Measurements from ENCODE around the gene MAGI1. TPM values are rescaled to one million over a fixed set of nuclear protein-coding genes. Genes with fewer than 3 reads are reported as not detected.

Gene MAGI1
- total RNA-seq, 1 experiment from 2014 or later = 0.88 TPM

DNA sequence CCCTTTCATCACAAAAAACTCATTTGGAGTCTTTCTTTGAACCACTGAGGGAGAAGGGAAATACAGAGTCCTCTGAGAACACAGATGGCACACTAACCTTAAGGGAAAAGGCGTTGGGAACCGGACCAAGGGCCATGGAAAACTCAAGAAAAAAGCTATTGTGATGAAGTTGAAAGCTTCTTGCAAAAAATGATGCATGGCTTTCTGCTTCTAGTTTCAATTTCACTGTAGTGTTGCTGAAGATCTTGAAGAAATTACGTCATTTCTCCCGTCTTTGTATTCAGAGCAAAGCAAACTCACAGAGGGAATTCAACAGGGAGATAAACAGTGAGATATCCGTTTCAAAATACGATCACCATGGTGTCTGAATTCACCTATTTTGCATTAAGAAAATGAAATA is 708.6 kb downstream of the MAGI1 start:
- in situ Hi-C loops (cut with HindIII; ENCODE audit: low pct_unique_long_range_greater_than_20kb, low sequenced_read_pairs) = no loop called here
- DNase-seq (ENCODE audit: low read depth) = no peak

DNA sequence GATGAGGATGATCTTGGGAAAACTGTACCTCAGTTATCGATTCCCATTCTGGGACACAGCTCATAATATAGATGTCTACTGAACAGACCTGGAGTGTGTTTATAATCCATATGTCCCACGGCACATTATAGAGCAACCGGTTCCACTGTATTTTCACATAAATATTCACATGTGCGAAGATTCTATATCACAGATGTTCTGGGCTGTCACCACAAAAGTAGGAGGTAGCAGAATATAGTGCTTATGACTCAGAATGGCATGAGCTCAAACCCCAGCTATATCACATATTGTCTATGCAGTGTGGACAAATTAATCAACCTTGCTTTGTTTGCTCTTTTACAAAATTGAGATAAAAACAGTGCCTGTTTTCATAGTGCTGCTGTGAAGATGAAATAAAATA is 710.6 kb downstream of the MAGI1 start:
- DNase-seq (ENCODE audit: low read depth) = no peak
- in situ Hi-C loops (cut with HindIII; ENCODE audit: low pct_unique_long_range_greater_than_20kb, low sequenced_read_pairs) = no loop called here

DNA sequence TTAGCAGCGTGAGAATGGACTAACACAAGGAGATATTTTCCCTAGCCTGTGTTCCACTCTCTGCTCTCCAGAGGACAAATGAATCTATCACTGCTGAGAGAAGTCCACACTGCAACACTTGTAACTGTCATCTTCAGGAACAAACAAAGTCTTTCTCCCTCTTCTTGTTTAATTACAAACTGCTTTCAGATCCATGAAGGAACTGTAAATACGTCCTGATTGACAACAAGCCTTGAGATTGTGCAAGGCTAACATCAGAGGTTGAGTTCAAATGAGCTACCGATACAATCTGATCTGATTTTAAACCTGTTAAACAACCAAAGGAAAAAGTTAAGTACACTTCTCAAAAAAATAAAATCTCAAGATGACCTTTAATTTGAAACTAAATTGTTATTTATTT is 712.1 kb downstream of the MAGI1 start:
- in situ Hi-C loops (cut with HindIII; ENCODE audit: low pct_unique_long_range_greater_than_20kb, low sequenced_read_pairs) = no loop called here
- DNase-seq (ENCODE audit: low read depth) = no peak

DNA sequence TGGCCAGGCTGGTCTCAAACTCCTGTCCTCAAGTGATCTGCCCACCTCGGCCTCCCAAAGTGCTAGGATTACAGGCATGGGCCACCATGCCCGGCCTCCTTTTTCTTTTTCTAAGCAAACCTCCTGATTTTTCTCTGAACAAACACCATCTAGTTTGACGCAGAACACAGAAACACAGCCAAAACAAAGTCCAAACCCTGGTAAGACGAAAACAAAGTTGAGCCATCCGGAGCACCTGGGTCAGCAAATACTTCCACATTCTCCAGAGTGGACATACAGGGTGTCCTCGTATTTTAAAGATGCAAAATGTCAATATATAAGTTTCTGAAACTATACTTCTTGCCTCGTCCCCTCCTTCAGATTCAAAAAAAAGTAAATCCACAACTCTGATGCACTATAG is 715.8 kb downstream of the MAGI1 start:
- DNase-seq (ENCODE audit: low read depth) = no peak
- in situ Hi-C loops (cut with HindIII; ENCODE audit: low pct_unique_long_range_greater_than_20kb, low sequenced_read_pairs) = no loop called here

DNA sequence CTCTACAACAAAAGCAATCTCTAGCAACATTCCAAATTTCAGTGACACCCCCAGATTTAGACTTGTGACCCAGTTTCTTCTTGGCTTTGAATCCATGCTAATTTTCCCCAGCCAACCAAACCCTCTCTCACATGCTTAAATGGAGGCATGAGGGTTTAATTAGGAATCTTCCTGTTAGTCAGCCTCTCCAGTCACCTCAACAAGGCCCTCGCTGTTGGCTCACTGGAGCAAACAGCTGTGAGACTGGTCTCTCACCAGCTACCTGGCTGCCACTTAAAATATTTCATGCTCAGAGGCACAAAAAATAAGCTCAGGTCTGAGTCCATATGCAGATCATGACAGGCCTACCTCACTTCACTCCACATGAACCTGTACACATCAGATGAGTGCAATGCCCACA is 720.5 kb downstream of the MAGI1 start:
- in situ Hi-C loops (cut with HindIII; ENCODE audit: low pct_unique_long_range_greater_than_20kb, low sequenced_read_pairs) = no loop called here
- DNase-seq (ENCODE audit: low read depth) = no peak

DNA sequence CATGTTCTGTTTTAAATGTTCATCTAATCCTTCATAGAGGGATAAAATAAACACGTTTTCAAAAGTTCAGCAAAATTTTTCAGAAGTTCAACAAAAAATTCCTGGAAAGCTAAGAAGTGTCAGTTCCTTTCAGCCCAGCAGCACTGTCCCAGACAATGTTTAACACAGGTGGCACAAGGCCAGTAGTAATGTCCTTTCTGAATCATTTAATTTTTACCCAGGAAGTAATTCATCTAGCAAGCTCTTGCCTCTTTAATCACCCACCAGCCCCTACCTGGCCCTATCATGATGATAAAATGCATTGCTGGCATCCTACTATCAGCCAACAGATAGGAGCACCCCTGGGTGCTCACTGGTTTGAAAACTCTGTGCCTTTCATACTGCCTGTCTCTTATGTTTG is 723.8 kb downstream of the MAGI1 start:
- in situ Hi-C loops (cut with HindIII; ENCODE audit: low pct_unique_long_range_greater_than_20kb, low sequenced_read_pairs) = no loop called here

DNA sequence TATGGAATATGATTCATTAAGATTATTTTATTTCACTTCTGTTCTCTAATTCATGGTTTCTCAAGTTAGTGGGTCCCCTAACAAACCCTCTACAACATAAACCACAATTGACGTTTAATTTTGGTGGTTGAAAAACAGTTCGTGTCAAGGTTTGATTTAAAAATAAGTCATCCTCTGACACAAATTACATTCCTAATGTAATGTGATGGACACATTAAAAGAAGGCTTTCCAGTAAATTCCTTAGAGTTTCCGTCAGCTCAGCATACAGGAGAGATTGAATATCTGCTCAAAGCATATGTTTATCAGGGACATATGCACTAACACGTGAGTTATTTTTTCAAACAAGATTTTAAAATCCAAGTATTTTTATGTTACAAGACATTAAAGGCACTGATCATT is 724.4 kb downstream of the MAGI1 start:
- no peak for DNase-seq (ENCODE audit: low read depth)
- in situ Hi-C loops (cut with HindIII; ENCODE audit: low pct_unique_long_range_greater_than_20kb, low sequenced_read_pairs) = no loop called here

More for the DNA sequence above, 723.8 kb downstream of the MAGI1 start:
- no peak for DNase-seq (ENCODE audit: low read depth)

DNA sequence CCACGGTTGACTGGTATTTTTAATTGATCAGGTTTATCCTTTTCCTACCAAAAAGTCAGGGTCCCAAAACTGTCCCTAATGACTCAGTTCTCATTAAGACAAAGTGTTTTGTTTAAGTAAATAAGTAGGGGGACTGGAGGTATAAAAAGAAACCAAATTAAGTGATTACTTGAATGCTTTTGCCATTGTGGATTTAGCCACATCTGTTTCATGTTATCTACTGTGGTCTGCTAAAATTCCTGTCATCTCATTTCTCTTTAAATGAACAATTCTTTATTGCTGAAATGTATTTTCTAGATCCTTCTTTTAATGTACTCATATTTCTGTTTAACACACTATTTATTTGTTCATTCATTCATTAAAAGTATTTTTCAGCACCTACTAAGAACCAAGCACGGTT is 725.1 kb downstream of the MAGI1 start:
- no peak for DNase-seq (ENCODE audit: low read depth)
- in situ Hi-C loops (cut with HindIII; ENCODE audit: low pct_unique_long_range_greater_than_20kb, low sequenced_read_pairs) = no loop called here

DNA sequence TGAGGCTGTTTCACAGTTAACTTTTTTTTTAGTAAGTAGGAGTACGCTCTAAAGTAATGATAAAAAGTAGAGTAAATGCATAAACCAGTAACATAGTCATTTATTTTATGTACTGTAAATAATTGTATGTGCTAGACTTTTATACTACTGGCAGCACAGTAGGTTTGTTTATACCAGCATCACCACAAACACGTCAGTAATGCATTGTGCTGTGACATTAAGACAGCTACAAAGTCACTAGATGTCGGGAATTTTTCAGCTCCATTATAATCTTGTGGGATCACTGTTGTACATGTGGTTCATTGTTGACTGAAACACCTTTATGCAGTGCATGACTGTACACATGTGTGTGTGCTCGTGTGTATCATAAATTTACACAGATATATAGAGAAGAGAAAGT is 732.9 kb downstream of the MAGI1 start:
- in situ Hi-C loops (cut with HindIII; ENCODE audit: low pct_unique_long_range_greater_than_20kb, low sequenced_read_pairs) = no loop called here
- DNase-seq (ENCODE audit: low read depth) = no peak

Other genes with a start within 250 kb of the MAGI1 start
- gene SLC25A26, start 182.1 kb upstream of the MAGI1 start, total RNA-seq (2014; rRNA removed; shearing (Covaris generic); ENCODE audit: low replicate concordance) = 24.8 and 42.9 TPM in 2 replicates